ENCODE measurements around the gene SNX3.

SNX3 gene

DNA sequence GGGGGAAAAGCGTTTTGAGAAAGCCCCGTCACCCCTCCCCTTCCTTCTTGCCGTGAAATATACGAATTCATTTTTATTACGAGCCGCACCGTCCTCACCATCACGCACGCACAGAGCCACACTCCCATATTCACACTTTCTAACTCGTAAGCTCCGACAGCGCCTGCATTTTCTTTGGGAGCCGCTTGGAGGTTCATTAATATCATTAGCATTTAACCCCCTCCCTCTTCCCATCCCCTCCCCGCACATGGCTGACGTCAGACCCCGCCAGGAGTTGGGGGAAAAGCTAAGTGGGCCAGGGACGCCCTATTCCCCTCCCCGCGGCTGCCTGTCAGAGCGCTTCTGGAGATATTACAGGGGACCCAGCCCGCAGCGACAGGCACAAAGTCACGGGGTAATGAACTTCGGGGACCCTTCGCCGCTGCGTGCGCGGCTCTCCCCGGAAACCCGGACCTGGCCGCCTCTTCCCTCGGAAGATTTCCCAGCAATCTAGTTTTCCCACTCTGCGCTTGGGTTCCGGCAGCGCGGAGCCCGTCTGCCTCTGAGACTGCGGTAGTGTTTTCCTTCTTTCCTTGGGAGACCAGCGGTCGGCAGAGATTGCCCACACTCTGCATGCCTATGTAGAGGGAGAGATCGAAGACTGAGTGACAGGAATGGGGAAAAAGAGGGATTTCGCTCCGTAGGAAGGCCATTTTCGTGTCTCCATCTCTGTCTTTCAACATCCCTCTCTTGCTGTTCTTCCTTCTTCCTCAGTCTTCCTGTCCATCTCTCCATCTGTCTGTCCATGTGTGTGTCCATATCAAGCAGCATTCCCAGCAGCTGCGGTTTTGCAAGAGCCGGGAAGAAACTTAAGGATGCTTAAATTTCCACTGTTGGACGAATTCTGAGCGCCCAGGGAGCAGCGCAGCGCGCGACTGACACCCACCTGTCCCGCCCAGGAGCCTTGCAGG lies 94.9 kb downstream of the SNX3 start, which contains the start of gene NR2E1:
TSS of gene NR2E1 (plus strand) at position 309 of the 950 bp plus-strand sequence. CDS start 744 bp downstream, outside the sequence.
- TF ChIP-seq, protein P1, sequence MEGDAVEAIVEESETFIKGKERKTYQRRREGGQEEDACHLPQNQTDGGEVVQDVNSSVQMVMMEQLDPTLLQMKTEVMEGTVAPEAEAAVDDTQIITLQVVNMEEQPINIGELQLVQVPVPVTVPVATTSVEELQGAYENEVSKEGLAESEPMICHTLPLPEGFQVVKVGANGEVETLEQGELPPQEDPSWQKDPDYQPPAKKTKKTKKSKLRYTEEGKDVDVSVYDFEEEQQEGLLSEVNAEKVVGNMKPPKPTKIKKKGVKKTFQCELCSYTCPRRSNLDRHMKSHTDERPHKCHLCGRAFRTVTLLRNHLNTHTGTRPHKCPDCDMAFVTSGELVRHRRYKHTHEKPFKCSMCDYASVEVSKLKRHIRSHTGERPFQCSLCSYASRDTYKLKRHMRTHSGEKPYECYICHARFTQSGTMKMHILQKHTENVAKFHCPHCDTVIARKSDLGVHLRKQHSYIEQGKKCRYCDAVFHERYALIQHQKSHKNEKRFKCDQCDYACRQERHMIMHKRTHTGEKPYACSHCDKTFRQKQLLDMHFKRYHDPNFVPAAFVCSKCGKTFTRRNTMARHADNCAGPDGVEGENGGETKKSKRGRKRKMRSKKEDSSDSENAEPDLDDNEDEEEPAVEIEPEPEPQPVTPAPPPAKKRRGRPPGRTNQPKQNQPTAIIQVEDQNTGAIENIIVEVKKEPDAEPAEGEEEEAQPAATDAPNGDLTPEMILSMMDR (IDR thresholded peaks at IDR 0.05) = no peak

DNA sequence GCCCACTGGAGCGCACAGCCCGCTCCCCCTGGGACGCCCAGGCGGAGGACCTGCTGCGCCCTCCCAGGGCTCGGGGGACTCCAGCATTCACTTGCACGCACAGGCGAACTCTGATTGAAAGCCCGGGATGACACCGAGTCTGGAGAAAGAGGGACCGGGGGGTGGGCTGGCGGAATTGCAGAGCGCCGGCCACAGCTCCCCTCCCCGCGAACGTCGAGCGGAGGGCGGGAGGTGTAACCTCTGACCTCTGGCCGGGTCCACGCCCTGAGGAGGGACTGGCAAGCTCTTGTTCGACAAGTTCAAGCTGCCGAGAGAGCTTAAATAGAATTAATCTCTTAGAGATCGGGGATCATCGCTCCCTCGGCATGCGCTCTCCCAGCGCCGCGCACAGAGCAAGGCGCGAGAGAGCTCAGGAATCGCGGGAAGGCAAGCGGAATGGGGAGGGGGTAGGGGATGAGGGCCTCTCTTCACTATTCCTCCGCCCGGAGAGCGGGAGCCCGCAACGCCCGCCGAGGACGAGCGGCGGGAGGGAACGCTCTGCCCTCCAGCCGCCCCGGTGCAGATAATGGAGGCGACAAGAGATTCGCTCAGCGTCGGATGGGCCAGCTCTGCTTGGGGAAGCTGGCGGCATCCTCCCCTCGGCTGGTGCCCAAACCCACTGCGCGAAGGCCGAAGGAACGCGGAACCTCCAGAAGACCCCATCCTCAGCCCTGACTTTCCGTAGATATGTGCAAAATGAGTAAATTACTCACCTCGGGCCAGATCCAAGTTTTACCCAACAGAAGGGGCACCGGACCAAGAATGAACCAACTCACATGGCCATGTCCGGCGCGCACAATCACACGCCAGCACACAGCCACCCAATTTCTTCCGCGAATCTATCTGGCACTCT lies 95.8 kb downstream of the SNX3 start:
- TF ChIP-seq, protein P1 (IDR thresholded peaks at IDR 0.05) = no peak

DNA sequence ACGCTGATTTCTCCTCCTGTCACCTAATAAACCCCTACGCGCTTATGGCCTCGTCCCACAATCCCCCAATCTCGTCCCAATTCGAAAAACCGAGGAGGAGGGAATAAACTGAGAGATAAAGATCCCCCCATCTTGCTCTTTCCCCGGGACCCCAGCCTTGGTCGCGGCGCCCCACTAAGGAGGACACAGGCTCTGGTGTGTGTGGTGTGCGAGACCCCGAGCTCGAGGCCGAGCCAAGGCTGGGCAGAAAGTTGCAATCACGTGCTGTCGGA lies 96.4 kb downstream of the SNX3 start:
- TF ChIP-seq, protein P1 (IDR thresholded peaks at IDR 0.05) = no peak

DNA sequence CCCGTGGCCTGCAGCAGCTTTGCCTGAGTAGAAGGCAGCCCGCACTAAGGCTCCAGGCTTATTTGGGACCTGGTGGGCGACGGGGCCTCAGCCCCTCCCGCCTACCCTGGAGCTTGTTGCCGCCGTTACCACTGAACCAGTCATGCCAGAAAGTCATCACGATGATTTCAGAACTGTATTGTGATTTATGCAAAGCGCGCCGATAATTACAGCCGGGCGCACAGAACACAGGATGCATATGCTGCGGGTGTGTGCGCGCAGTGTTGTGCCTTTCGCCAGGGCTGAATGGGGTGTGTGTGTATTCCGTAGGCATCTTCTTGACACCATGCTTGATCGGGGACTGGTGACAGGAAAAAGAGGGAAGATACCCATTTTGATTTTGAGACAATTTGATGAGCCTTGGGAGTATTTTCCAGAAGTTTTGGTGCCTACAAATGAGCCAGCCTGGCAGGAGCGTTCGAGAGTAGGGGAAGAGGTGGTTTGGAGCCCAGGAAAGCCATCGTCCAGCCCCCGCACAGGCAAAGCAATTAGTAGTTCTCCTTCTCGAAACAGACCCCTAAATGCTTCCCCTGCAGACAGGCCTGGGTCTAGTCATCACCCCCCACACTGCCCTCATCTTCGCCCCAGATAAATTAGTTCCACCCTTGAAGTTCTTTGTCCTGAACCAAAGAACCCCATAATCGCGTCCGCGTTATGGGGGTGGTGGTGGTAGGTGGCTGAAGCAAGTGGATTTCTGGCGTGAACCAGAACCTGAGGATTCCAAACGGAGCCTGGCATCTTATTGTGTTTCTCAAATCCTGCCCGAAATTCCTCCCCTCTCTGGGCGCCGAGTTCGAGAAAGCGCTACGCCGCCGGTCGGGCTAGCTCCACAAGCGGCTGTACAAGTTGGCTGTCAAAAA lies 96.9 kb downstream of the SNX3 start:
- TF ChIP-seq, protein P1 (IDR thresholded peaks at IDR 0.05) = no peak

DNA sequence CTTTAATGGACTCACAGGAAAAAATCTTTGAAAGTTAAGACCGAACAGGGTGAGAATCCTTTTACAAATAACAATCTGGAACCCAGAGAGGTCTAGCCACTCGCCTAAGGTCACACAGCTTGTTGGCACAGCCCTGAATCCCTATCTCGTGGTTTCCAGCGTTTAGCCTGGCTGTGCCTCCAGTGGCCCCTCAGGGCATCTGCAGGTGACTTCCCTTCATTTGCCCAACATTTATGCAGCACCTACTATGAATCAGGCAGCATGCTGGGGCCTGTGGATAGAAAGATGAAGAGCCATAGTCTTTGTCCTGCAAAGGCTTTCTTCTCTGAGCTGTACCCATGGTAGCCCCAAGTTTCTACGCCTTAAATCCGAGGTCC lies 97.6 kb downstream of the SNX3 start:
- TF ChIP-seq, protein P1 (IDR thresholded peaks at IDR 0.05) = no peak

DNA sequence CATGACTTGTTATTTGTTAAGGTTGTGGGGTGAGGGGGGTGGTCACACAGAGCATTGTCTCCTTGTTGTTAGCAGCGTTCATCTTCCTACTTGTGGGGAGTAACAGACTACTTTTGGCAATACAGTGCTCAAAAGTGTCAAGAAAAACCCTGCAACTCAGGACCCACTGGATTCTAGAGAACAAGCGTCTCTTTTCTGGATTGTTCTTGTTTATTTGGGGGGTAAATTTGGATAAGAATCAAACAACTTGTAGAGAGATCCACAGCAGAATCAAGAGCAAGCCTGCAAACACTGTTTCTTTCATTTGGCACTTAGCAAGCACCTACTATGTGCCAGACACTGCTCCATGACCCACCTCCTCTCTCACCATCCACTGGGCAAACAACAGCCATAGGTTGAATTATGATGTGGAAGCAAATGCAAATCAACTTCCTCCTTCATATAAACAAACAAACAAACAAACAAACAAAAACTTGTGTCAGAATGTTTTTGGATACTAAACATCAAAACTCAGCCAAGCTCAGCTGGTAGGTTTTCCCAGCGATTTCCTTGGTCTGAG lies 99.0 kb downstream of the SNX3 start:
- TF ChIP-seq, protein P1 (IDR thresholded peaks at IDR 0.05) = no peak

All from LNCAP (cell line).